Activated naive CD4-positive, alpha-beta T cell (primary cell): ENCODE results near the gene CHEK2.
"Not testable (repeated sequence)": the region's sequence is repeated elsewhere in the genome, so short reads cannot be mapped to it uniquely, and the experiment has no call there.

Experiments
- DNase-seq, 4 experiments: peaks; one replicate each; lab custom pipeline; 2025; lab: John Stamatoyannopoulos, UW

Gene CHEK2

GRCh38 chr22:28682966-28683365 is 58.7 kb downstream of the CHEK2 start:
- not testable (repeated sequence) for DNase-seq

- DNase-seq = not testable (repeated sequence)
Measured at GRCh38 chr22:28680813-28681490, 60.7 kb downstream of the CHEK2 start.

GRCh38 chr22:28679611-28680287 is 61.9 kb downstream of the CHEK2 start, which contains the start of gene TTC28:
Gene TTC28, minus strand, starts transcription at chr22:28679840. Its CDS starts 117 bp downstream, at chr22:28679723.
- DNase-seq = not testable (repeated sequence)

GRCh38 chr22:28678778-28679610 is 62.6 kb downstream of the CHEK2 start:
- DNase-seq = not testable (repeated sequence)

GRCh38 chr22:28678170-28678569 is 63.5 kb downstream of the CHEK2 start:
- DNase-seq = not testable (repeated sequence)

GRCh38 chr22:28674121-28674563 is 67.5 kb downstream of the CHEK2 start:
- DNase-seq = no peak

GRCh38 chr22:28670756-28671155 is 70.9 kb downstream of the CHEK2 start:
- no peak for DNase-seq

- DNase-seq = no peak
Measured at GRCh38 chr22:28670161-28670560, 71.5 kb downstream of the CHEK2 start.

- no peak for DNase-seq
Measured at GRCh38 chr22:28669387-28669786, 72.2 kb downstream of the CHEK2 start.

GRCh38 chr22:28663569-28663942 is 78.1 kb downstream of the CHEK2 start:
- not testable (repeated sequence) for DNase-seq

GRCh38 chr22:28658448-28658847 is 83.2 kb downstream of the CHEK2 start:
- DNase-seq = no peak

GRCh38 chr22:28656181-28656580 is 85.4 kb downstream of the CHEK2 start:
- DNase-seq = no peak

GRCh38 chr22:28650463-28650862 is 91.2 kb downstream of the CHEK2 start:
- no peak for DNase-seq

GRCh38 chr22:28648792-28649191 is 92.8 kb downstream of the CHEK2 start:
- no peak for DNase-seq

- no peak for DNase-seq
Measured at GRCh38 chr22:28647216-28647615, 94.4 kb downstream of the CHEK2 start.

- no peak for DNase-seq
Measured at GRCh38 chr22:28639321-28639720, 102.3 kb downstream of the CHEK2 start.
